Measurements from ENCODE around the gene STK32C. TPM values are rescaled to one million over a fixed set of nuclear protein-coding genes. Genes with fewer than 3 reads are reported as not detected.
"Not testable (repeated sequence)": the region's sequence is repeated elsewhere in the genome, so short reads cannot be mapped to it uniquely, and the experiment has no call there.

The STK32C gene
- total RNA-seq, 1 donor from 2014 or later, result 18.3 TPM

GRCh38 chr10:132319853-132320653, 12.3 kb upstream of the STK32C start:
- DNase-seq (ENCODE audit: low spot score), result no peak

- DNase-seq (ENCODE audit: low spot score), result not testable (repeated sequence)
Measured at GRCh38 chr10:132317477-132317876, 9.7 kb upstream of the STK32C start.

DNA sequence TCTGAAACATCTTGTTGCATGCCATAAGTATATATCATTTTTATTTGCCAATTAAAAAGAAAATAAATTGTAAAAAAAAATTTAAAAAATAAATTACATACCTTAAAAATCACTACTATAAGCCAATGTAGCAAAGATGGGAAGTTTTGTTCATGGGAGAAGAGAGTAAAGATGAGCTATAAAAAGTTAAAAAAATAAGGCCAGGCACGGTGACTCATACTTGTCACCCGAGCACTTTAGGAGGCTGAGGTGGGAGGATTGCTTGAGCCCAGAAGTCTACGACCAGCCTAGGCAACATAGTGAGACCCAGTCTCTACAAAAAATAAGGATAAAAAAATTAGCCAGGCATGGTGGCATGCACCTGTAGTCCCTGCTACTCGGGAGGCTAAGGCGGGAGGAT, 8.4 kb upstream of the STK32C start:
- DNase-seq (ENCODE audit: low spot score), result no peak

DNA sequence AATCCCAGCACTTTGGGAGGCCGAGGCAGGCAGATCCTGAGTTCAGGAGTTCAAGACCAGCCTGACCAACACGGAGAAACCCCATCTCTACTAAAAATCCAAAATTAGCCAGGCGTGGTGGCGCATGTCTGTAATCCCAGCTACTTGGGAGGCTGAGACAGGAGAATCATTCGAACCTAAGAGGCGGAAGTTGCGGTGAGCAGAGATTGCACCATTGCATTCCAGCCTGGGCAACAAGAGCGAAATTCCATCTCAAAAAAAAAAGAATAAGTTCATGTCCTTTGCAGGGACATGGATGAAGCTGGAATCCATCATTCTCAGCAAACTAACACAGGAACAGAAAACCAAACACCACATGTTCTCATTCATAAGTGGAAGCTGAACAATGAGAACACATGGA, 7.1 kb upstream of the STK32C start:
- not testable (repeated sequence) for DNase-seq (ENCODE audit: low spot score)

- no peak for DNase-seq (ENCODE audit: low spot score)
Measured at GRCh38 chr10:132314336-132314735, 6.6 kb upstream of the STK32C start.

DNA sequence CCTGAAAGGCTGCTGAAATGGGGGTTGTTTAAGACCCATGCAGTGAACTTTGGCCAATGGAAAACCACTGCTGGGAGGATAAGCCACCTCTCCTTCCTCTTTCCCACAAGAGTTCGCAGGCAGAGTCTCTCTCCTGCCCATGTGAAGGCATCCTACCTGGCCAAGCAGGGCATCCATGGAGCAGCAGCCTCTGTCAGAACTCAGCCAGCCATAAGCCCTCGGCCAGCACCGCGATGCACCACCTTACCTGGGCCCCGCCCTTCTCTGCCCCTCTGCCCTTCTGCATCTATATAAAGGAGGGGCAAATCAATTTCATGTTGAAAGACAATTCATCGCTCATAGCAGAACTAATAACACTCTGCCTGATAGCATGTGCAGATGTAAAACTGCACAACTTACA, 6.1 kb upstream of the STK32C start:
- DNase-seq (ENCODE audit: low spot score), result no peak

DNA sequence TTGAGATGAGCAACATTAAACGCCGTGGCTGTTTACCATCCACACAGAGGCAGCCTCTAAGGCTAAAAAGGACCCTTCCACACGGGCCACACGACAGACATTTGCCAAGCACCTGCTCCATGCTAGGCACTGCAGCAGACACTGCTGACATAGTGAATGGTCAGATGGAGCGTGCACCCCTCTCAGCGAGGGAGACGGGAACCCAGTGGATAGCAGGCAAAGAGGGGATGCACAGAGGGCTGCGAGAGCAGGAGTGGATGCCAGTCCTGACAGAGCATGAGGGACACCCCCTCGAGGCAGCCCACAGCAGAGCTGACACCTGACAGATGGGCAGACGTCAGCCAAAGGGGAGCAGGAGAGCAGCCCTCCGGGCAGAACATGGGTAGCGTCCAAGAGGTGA, 5.6 kb upstream of the STK32C start:
- DNase-seq (ENCODE audit: low spot score), result no peak

DNA sequence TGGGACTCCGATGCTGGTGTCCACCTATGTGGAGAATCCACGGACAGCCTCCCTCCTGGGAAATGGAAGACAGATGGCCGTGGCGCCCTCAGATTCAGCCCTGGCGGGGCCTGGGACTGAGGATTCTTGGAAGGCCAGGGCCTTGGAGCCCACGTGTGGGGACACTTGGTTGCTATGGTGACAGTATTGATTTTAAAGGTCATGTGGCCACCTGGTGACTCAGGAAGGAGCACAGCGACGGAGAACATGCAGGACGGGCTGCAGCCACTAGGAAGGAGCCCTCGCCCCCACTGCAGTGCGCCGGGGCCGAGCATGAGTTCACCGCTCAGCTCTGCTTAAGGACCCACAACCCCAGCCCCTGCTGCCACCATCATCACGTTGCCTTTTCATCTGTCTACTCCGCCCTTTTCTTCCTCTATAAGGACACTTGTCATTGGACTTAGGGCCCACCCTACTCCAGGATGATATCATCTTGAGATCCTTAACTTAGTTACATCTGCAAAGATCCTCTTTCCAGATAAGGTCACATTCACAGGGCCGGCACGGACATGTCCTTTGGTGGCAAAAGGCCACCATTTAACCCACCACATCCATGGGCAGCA, 3.7 kb upstream of the STK32C start:
- DNase-seq (ENCODE audit: low spot score), result peak; percentile 86

DNA sequence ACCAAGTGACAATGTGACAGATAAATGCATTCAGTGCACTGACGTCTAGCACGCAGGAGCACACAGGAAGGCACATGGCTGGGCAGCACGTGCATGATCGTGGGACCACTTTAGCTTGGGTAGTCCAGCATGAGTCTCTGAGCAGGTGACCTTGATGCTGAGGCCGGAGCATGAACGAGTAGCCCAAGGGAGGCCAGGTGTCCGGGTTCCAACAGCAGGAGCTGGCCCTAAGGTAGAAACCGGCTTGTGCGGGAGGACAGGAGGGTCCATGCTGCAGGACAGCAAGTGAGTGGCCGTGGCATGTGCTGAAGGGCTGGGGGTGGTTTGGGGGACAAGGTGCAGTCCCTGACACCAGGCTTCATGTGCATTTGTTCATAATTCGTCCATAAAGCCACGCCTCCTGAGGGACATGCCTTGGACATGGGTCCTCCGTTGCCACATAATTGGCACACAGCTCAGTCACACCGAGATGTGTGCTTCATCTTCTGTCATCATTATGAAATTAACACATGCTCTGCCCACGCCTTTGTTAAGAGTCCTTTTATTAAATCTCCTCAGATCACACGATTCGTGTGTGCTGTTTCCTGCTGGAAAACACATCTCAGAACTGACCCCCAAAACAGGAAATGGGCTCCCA, 3.1 kb upstream of the STK32C start:
- DNase-seq (ENCODE audit: low spot score), result peak; percentile 86

- peak; percentile 87 for DNase-seq (ENCODE audit: low spot score)
Measured at GRCh38 chr10:132309879-132310591, 2.3 kb upstream of the STK32C start.

GRCh38 chr10:132309471-132309865, 1.7 kb upstream of the STK32C start:
- DNase-seq (ENCODE audit: low spot score), result peak; percentile 84

DNA sequence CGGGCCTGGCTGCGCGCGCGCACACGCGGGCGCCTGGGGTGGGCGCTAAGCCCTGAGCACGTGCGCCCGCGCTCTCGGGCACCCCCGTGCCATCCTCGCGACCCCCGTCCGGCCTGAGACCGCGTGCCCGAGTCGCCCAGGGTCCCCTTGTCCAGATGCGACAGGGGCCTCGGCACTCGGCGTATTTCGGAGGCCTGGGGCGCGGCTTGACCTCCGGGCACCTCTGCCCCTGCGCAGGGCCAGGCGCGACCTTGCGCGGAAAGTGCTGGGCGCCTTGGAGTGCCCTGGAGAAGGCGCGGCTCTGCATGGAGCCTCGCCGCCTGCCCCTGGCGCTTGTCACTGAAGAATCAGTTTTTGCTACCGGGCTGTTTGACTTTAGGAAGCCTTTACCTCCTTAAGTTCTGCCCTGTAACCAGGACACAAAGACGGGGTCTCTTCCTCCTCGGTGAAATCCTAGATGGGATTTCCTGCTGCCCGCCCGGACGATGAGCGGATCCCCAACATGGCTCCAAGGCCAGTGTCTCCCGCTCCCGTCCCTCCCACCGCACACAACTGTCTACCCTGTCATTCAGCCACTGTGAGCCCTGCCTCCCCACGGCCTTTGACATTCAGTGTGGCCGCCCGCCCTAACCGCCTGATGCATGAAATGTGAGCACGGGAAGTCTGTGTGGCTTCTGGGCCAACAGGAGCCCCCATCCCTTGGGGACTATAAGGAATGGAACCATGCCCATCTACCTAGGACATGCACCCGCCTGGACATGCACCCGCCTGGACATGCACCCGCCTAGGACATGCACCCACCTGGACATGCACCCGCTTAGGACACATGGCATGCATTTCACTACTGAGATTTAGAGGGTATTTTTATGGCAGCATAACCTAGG, 1.1 kb upstream of the STK32C start:
- peak; percentile 90 for DNase-seq (ENCODE audit: low spot score)

DNA sequence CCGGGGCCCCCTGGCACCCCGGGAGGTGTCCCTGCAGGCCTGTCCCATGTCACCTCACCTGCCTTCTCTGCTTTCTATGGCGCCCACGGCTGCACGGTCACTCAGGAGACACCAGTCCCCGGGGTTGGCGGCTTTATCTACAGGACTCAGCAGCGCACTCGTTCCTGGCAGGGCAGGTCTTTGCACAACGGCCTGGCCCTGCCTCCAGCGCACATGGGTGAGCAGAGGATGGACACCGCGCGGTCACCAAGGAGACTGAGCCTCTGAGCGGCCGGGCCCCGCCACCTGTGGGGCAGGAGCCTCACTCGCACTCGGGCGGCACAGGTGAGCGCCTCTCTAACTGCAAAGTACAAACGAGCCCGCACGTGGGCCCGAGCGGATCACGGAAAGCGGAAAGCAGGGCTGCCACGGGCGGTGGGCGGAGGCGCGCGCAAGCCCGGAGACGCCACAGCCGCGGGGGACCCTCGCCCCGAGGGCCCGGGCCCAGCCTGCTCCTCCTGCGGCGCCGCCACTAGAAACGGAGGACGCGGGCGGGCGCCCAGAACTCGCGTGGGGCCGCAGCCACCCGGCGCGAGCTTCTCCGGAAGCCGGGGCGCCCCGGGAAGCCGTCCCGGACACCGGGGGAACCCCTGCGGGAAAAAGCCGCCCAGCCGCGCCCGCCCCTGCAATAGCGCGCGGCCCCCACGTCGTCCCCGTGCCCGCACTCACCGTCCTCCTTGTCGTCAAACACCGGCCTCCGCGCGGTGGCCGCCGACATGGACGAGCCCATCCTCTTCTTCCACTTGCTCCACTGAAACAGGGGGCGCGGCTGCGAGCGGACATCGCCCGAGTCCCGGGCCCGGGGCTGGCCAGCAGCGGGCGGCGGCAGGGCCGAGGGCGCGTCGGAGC, 642 bp downstream of the STK32C start:
- peak; percentile 90 for DNase-seq (ENCODE audit: low spot score)

- no peak for DNase-seq (ENCODE audit: low spot score)
Measured at GRCh38 chr10:132306343-132306685, 1.4 kb downstream of the STK32C start.

- peak; percentile 72 for DNase-seq (ENCODE audit: low spot score)
Measured at GRCh38 chr10:132305654-132306342, 2.0 kb downstream of the STK32C start.

- DNase-seq (ENCODE audit: low spot score), result peak; percentile 84
Measured at GRCh38 chr10:132304756-132305509, 2.8 kb downstream of the STK32C start.

GRCh38 chr10:132303361-132304115, 4.2 kb downstream of the STK32C start:
- no peak for DNase-seq (ENCODE audit: low spot score)
